GM12878 (cell line): ENCODE data around the gene IFITM2.

ENCODE experiments used
- BHLHE40 ChIP-seq, 2 experiments: fragments of 450-650 bp in 1 of 2; IDR thresholded peaks; 2 replicates each; pipeline ENCODE4 v1.6.1; 2011 to 2017; ENCODE audit warnings: low read depth in 2 of 2, borderline replicate concordance in 1 of 2, improper control_type of control experiment in 1 of 2, low read length in 1 of 2, mild to moderate bottlenecking in 1 of 2
- BRCA1 ChIP-seq: IDR thresholded peaks from 2 replicates; pipeline ENCODE4 v1.6.1; 2011; ENCODE audit warnings: low read depth, low read length, improper control_type of control experiment
- CHD2 ChIP-seq: IDR thresholded peaks from 2 replicates; pipeline ENCODE4 v1.6.1; 2011; ENCODE audit warnings: low read depth, low read length, improper control_type of control experiment, borderline replicate concordance
- FOXM1 ChIP-seq: IDR thresholded peaks from 2 replicates; pipeline ENCODE4 v1.6.1; 2012; ENCODE audit warnings: low read depth, mild to moderate bottlenecking, inconsistent platforms, low read length, moderate library complexity
- JUND ChIP-seq: IDR thresholded peaks from 2 replicates; pipeline ENCODE4 v1.6.1; 2012; ENCODE audit warnings: low read depth, mild to moderate bottlenecking, low read length, improper control_type of control experiment, moderate library complexity
- POLR2A ChIP-seq: IDR thresholded peaks from 2 replicates; pipeline ENCODE4 v1.6.1; 2011; ENCODE audit warnings: low read depth, mild to moderate bottlenecking, low read length
- ZNF274 ChIP-seq: IDR thresholded peaks from one replicate; pipeline ENCODE4 v1.8.0; 2011; ENCODE audit not compliant: insufficient read length, insufficient read depth
- TF ChIP-seq, protein P1 (sequence below), 3 experiments: IDR thresholded peaks in 2 of 3; conservative IDR thresholded peaks in 1 of 3; 2 replicates each; pipeline ENCODE4 v1.5.1; 2011; ENCODE audit warnings: low read depth in 3 of 3, low read length in 3 of 3, mild to moderate bottlenecking in 3 of 3, control low read depth in 2 of 3, moderate library complexity in 2 of 3, inconsistent platforms in 1 of 3, mixed read lengths in 1 of 3; ENCODE audit not compliant: control insufficient read depth in 2 of 3, insufficient read depth in 1 of 3; ENCODE audit errors: extremely low read depth in 1 of 3
- TF ChIP-seq, protein P2 (sequence below): fragments of 450-650 bp; IDR thresholded peaks from 2 replicates; pipeline ENCODE4 v1.6.1; 2014; ENCODE audit warnings: mild to moderate bottlenecking

DNA sequence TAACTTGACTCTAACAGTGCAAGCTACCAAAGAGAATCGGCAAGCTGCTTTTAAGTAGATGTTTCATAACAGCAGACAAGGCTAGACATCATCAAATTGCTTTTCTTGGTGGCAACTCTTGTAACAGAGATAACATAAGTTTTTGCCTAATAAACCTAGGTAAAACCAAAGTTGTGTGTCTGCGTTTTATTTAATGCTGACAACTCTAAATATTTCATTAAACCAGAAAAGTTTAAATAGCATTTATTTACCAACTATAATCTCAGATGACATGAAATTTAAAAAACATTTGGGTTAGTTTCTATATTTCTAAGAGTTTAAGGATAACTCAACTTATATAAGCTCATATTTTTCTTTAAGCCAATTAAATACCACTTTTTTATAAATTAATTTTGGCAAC lies 32.3 kb downstream of the IFITM2 start:
- TF ChIP-seq JUND (no peak), POLR2A (no peak), CHD2 (no peak), FOXM1 (no peak), BHLHE40 (IDR thresholded peaks at IDR 0.05; ENCODE audit: borderline replicate concordance in 1 of 2, low read depth in 2 of 2, low read length in 1 of 2) (no peak), ZNF274 (no peak), BRCA1 (no peak)
- TF ChIP-seq, protein P1, sequence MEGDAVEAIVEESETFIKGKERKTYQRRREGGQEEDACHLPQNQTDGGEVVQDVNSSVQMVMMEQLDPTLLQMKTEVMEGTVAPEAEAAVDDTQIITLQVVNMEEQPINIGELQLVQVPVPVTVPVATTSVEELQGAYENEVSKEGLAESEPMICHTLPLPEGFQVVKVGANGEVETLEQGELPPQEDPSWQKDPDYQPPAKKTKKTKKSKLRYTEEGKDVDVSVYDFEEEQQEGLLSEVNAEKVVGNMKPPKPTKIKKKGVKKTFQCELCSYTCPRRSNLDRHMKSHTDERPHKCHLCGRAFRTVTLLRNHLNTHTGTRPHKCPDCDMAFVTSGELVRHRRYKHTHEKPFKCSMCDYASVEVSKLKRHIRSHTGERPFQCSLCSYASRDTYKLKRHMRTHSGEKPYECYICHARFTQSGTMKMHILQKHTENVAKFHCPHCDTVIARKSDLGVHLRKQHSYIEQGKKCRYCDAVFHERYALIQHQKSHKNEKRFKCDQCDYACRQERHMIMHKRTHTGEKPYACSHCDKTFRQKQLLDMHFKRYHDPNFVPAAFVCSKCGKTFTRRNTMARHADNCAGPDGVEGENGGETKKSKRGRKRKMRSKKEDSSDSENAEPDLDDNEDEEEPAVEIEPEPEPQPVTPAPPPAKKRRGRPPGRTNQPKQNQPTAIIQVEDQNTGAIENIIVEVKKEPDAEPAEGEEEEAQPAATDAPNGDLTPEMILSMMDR (IDR thresholded peaks at IDR 0.05 in 2 of 3, conservative IDR thresholded peaks at IDR 0.05 in 1 of 3; ENCODE audit: control insufficient read depth in 2 of 3, extremely low read depth in 1 of 3, insufficient read depth in 1 of 3, low read depth in 3 of 3, low read length in 3 of 3) = no peak
- TF ChIP-seq, protein P2, sequence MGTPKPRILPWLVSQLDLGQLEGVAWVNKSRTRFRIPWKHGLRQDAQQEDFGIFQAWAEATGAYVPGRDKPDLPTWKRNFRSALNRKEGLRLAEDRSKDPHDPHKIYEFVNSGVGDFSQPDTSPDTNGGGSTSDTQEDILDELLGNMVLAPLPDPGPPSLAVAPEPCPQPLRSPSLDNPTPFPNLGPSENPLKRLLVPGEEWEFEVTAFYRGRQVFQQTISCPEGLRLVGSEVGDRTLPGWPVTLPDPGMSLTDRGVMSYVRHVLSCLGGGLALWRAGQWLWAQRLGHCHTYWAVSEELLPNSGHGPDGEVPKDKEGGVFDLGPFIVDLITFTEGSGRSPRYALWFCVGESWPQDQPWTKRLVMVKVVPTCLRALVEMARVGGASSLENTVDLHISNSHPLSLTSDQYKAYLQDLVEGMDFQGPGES = no peak
